NCI-H2227 treated with DMSO at 0.1 percent for 48 hours (cell line): ENCODE measurements around the gene TUB.
A peak's percentile ranks its signal among the peaks of the same experiment; 100 is the strongest.

ENCODE experiments used
- DNase-seq: peaks from one replicate; lab custom pipeline; 2025; lab: John Stamatoyannopoulos, UW

Gene TUB

DNA sequence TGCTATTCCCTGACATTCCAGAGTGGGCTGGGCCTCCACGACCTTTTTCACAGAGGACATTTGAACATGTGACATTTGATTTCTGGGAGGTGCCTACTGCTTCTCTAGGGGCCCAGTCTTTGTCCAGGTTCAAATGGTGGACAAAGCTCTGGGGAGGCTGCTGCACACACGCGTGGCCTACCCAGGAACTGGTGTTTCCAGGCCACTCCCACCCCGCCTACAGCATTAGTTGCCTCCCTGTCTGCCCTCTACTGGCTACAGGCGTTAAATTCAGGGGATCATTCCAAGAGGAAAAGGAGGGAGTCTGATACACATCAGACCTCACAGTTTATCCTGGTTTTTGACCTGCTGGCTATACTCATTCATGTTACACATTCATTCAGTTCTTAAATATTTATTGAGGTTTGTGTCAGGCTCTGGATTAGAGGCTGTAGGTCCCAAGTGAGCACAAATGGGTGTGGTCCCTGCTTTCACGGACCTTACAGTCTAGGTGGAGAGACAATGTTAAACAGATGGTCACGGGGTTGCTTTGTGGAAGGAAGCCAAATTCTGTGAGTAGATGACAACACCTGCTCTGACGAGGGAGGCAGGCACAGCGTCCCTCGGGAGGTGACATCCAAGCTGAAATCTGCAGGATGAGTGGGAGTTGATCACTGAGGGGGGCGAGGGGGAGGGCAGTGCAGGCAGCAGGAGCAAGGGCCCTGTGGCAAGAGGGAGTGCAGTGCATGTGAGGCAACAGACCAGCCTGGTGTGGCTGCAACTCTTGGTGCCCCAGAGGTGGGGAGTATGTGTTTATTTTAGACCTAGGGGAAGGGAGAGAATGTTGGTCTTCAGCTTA, 11.8 kb downstream of the TUB start:
- no peak for DNase-seq

DNA sequence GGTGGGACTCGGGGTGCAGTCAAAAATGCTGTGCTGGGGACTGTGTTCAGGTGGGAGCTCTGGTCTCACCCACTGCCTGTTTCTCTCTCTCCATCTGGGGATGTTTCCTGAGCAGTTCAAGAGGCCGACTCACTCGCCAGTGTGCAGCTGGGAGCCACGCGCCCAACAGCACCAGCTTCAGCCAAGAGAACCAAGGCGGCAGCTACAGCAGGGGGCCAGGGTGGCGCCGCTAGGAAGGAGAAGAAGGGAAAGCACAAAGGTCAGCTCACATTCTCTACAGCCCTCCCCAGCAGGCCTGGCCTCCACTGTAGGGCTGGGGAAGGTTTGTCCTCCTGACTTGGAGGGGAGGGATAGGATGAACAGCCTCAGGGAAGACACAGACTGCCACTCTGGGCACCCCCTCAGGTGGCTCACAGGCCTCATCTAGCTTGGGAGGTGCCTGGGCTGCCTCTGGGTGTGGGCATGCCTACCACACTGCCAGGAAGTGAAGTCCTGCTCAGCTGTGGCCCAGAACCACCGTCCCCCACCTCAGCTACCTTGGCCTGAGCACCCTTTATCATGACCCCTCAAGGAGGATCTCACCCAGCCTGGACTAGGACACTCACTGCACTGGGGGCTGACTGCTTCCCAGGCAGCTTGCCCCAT, 13.0 kb downstream of the TUB start:
- DNase-seq: no peak

- no peak for DNase-seq
These were observed 13.6 kb downstream of the TUB start for GRCh38 chr11:8094656-8095055.

DNA sequence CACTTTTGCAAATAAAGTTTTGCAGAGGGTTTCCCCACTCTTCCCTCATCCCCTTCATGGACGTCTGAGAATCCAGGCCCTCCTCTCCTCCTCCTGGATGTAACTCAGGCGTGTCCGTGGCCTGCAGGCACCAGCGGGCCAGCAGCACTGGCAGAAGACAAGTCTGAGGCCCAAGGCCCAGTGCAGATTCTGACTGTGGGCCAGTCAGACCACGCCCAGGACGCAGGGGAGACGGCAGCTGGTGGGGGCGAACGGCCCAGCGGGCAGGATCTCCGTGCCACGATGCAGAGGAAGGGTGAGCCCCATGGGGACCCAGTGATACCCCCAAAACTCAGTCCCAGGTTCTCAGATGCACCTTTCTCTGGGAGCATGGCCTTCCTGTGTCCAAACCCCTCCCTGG, 14.4 kb downstream of the TUB start:
- DNase-seq: no peak

DNA sequence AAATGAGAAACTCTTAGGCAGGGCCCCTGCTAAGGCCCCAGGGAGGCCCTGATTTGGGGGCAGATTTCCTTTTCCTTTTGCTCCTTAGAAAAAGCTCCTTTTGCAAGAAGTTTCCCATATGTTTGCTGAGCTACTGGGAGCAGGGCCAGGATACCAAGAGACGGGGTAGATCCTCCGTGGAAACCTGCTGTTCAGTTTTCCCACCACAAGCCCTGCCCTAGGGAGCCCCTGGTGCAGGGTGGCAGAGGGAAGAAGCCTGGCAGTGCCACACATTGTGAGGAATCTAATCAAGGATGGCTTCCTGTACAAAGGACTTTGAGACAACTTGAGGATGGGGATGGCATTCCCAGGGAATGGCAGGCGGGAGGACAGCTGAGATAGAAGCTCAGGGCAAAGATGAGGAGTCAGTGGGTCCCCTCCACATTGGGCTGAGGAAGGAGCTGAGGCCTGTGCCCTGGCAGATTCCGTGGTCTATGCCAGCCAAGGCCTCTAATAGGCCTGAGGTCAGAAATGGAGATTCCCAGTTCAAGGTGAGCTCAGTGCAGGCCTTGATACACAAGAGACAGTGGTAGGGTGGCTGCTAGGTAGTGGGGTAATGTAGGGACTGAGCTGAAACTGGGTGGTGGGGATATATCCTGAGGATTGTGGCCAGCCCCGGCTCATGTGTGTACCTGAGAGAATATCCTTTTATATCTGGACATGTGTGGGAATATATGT, 15.0 kb downstream of the TUB start:
- DNase-seq: no peak

- no peak for DNase-seq
These were observed 15.6 kb downstream of the TUB start for GRCh38 chr11:8096575-8096974.

- no peak for DNase-seq
These were observed 16.1 kb downstream of the TUB start for GRCh38 chr11:8097062-8097461.

- no peak for DNase-seq
These were observed 16.5 kb downstream of the TUB start for GRCh38 chr11:8097468-8097867.

DNA sequence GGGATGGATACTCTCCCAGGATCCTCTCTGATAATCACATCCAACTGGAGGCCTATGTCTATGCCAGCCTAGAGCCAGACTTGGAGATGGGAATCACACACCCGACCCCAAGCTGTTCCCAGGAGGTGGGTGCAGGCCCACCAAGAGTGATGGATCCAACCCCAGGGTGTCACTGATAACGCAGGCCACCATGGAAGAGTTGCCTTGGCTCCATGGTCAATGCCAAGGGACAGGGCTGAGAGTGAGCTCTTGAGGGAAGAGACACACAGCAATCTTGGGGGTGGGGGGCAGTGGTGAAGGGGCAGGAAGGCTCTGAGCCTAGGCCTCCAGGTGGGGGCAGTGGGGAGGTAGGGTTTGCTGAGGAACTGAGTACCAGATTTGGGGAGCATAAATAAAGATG, 16.9 kb downstream of the TUB start:
- DNase-seq: no peak

- DNase-seq: no peak
These were observed 17.4 kb downstream of the TUB start for GRCh38 chr11:8098361-8098760.

- DNase-seq: no peak
These were observed 17.9 kb downstream of the TUB start for GRCh38 chr11:8098879-8099278.

DNA sequence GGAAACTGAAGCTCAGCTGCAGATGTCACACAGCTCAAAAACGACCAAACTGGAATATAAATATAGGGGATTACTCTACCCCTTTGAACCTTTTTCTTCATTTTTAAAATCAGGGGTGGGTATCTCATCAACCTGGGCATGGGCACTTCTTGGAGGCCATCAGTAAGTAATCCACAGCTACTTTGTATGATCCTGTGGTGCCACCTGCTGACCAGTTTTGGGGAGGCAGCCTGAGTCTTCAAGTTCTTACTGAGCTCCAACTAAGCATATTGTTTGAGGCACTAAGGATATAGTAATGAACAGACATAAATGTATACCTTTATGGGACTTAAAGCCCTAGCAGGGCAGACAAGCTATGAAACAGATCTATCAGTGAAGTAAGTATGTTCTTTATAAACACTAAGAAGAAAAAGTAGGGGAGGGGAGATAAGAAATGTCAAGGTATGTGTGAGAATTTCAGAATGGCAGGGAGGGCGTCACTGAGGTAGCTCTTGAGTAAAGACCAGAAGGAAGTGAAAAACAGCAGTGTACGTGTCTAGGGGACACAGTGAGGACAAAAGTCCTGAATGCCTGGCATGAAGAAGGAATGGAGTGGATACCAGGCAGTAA, 18.4 kb downstream of the TUB start:
- DNase-seq: peak; percentile 74

DNA sequence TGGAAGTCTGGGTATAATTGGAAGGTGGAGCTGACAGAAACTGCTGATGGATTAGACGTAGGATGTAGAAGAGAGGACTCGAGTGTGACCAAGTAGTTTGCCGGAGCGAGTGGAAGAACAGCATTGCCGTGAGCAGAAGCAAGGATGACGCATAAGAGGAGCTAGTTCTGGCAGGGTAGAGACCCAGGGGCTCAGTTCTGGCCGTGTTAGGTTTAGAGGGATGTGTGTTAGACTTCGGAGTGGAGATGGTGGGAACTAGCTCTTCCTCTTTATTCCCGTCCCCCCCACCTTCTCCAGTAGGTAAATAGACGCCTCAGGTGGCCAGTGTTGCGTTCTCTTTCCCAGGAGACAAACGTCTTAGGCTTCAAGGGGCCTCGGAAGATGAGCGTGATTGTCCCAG, 19.1 kb downstream of the TUB start:
- no peak for DNase-seq

DNA sequence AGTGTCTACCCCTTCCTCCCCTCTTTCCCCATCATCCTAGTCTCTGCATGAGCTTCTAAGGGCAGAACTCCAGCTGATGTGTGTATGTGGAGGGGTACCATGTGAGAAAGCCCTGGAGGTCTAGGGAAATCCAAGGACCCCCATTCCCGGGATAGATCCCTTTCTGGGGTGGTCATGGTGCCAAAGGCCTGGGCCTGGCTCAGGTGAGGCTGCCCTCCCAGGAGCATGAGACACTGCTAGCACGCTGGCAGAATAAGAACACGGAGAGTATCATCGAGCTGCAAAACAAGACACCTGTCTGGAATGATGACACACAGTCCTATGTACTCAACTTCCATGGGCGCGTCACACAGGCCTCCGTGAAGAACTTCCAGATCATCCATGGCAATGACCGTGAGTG, 19.6 kb downstream of the TUB start:
- DNase-seq: no peak

- DNase-seq: no peak
These were observed 20.4 kb downstream of the TUB start for GRCh38 chr11:8101421-8101820.

DNA sequence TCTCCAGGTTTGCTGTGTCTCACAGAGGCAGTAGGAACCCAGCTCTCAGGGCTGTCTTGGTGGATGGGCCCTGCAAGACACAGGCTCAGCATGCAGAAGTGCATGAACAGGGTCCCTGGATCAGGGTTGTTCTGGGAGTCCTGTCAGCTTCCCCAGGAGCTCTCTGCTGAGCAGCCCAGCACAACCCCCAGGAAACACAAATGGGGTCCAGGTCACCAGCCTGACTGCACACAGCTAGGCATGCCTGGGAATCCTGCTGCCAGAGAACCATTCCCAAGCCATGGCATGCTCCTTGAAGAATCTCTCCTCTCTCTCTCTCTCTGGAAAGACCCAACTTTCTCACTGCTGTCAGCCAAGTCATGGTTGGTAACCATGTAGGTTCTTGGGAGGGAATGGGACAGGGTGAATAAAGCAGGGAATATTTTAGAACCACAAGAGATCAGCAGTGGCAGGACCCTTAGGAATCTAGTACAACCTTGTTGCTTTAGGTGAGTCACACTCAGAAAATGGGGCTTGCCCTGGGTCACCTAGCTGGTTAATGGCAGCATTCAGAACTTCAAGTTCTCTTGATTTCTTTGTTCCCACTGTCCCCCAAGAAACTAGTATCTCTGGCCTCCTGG, 21.4 kb downstream of the TUB start:
- DNase-seq: no peak

DNA sequence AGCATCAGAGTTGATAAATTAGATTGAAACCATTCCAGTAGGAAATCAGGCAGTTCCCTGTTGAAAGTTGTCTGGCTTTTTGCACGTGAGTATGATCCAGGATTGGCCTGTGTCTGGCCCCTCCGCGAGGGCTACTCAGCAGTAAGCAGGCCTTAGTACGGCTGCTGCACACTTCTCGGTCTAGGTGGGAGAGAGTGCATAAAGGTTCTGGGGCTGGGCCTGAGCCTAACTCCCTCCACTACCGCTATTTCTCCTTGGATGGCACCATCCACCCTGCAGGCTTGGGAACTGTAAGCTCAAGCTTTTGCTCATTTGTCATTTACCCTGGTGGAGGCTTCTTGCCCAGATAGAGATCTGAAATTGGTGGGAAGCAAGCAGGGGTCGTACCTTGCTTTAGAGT, 22.0 kb downstream of the TUB start:
- no peak for DNase-seq

GRCh38 chr11:8103909-8104308, 22.9 kb downstream of the TUB start:
- DNase-seq: no peak

GRCh38 chr11:8105133-8105532, 24.1 kb downstream of the TUB start:
- DNase-seq: no peak

- DNase-seq: no peak
These were observed 24.7 kb downstream of the TUB start for GRCh38 chr11:8105666-8106065.

GRCh38 chr11:8106679-8107078, 25.7 kb downstream of the TUB start:
- no peak for DNase-seq

- DNase-seq: no peak
These were observed 26.6 kb downstream of the TUB start for GRCh38 chr11:8107642-8108041.
